Transverse colon (tissue), 4 donors: ENCODE measurements around the gene PHF10. TPM values are rescaled to one million over a fixed set of nuclear protein-coding genes. Genes with fewer than 3 reads are reported as not detected.

Source experiments
- DNase-seq: peaks from one replicate; pipeline ENCODE4 v3.0.0-alpha.2; 2019
- H3K27ac ChIP-seq, 4 donors: fragments of 200-600 bp; sonication (generic); 2 replicates each; pipeline ENCODE4 v1.5.1; 2016 to 2018; ENCODE audit warnings: inconsistent platforms in 4 of 4
- H3K27me3 ChIP-seq: fragments of 200-600 bp; sonication (generic); 2 replicates; pipeline ENCODE4 v1.5.1; 2017; ENCODE audit warnings: inconsistent platforms
- H3K36me3 ChIP-seq, 4 donors: fragments of 200-600 bp; sonication (generic); 2 replicates each; pipeline ENCODE4 v1.5.1; 2017 to 2019; ENCODE audit warnings: inconsistent platforms in 4 of 4
- H3K4me1 ChIP-seq, 4 donors: fragments of 200-600 bp; sonication (generic); 2 replicates each; pipeline ENCODE4 v1.5.1; 2017 to 2020; ENCODE audit warnings: inconsistent platforms in 4 of 4
- H3K4me3 ChIP-seq, 4 donors: fragments of 200-600 bp; sonication (generic); 1 replicate in 1 of 4; 2 replicates in 3 of 4; pipeline versions ENCODE4 v1.5.1 to v1.6.1; 2017 to 2019; ENCODE audit warnings: inconsistent platforms in 4 of 4
- H3K9me3 ChIP-seq, 2 donors: fragments of 200-600 bp; sonication (generic); 2 replicates each; pipeline ENCODE4 v1.5.1; 2017 to 2019; ENCODE audit warnings: inconsistent platforms in 2 of 2
- EP300 ChIP-seq: sonication (generic); formaldehyde crosslinking; IDR thresholded peaks from one replicate; pipeline ENCODE4 v1.6.1; 2017; ENCODE audit warnings: antibody characterized with exemption, low read depth
- POLR2A ChIP-seq: fragments of 450-650 bp; IDR thresholded peaks from one replicate; pipeline ENCODE4 v1.6.1; 2016; ENCODE audit warnings: antibody characterized with exemption, mild to moderate bottlenecking, moderate library complexity
- POLR2AphosphoS5 ChIP-seq, 3 donors: sonication (generic); formaldehyde crosslinking; IDR thresholded peaks; one replicate each; pipeline ENCODE4 v1.6.1; 2016; ENCODE audit warnings: antibody characterized with exemption in 3 of 3
- WGBS, 2 donors: methylation state at CpG; one replicate each; pipeline ENCODE4 v1.1.5; 2018; ENCODE audit warnings: low coverage in 1 of 2; 5-methylcytosine and 5-hydroxymethylcytosine counted together
- in situ Hi-C, 4 donors: fragments of 200-750 bp; cut with MboI; loops; one replicate each; pipeline versions ENCODE4 v1.15.0 to v1.15.1; 2017; ENCODE audit warnings: low sequenced_read_pairs in 3 of 4, low pct_ligation_motif_present in 1 of 4, low pct_unique_long_range_greater_than_20kb in 1 of 4
- intact Hi-C: fragments of 100-400 bp; cut with DNase I; formaldehyde crosslinking; loops from one replicate; pipeline ENCODE4 v1.15.1; 2023; ENCODE audit warnings: low total_unique reads
- total RNA-seq, 4 donors: library from RNA; depleted of rRNA; stranded (reverse); fragments of >200 nt; gene quantifications; one replicate each; pipeline ENCODE4 v1.1.0, GENCODE V29; 2016
- TF ChIP-seq, protein P1 (sequence below), 5 experiments: fragments of 200-600 bp in 3 of 5; fragments of 450-650 bp in 2 of 5; sonication (generic) in 3 of 5; IDR thresholded peaks; 1 replicate in 2 of 5; 2 replicates in 3 of 5; pipeline ENCODE4 v1.5.1; 2016 to 2017; ENCODE audit warnings: antibody characterized with exemption in 5 of 5, inconsistent platforms in 3 of 5, mild to moderate bottlenecking in 2 of 5, moderate library complexity in 1 of 5

PHF10 gene
- total RNA-seq, 4 donors from 2014 or later: 21.3 to 49.9 (median 25.3) TPM

DNA sequence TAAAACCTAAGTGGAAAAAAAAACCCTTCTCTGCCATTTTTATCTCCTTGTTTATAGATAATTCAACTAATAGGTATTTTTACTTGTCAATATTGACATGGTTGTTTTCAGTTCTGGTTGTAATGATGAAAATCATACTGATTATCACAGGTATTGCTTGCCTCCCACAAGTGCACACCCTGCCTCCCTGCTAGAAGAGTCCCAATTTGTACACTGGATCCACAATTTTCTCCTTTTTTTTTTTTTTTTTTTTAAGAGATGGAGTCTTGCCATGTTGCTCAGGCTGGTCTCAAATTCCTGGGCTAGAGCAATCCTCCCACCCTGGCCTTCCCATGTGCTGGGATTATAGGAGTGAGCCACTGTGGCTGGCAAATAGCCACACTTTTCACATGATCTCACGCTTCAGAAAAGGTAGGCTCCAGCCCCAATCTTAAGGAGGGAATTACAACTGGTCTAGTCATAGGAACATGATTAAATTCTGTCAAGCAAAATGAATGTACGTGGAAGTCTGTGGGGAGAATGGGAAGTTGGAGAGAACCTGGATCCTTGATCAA, 14.8 kb upstream of the PHF10 start:
- intact Hi-C loops: no loop called here

GRCh38 chr6:169738204-169738975, 14.1 kb upstream of the PHF10 start:
- no peak overlapping the region for H3K4me3 ChIP-seq
- WGBS, 2 donors: 64 to 74% methylated on average over 3 to 9 of the region's 9 CpGs
- no peak for DNase-seq

More for the DNA sequence above, 14.8 kb upstream of the PHF10 start:
- Histone ChIP-seq H3K36me3 (no peaks in the 10 kb centered on the region), H3K4me1 (no peaks in the 10 kb centered on the region), H3K27ac (no peak overlapping the region), H3K27me3 (no peaks in the 10 kb centered on the region), H3K4me3 (no peak overlapping the region), H3K9me3 (no peaks in the 10 kb centered on the region)
- 82 to 100% methylated on average over 1 to 2 of the region's 2 CpGs for WGBS, 2 donors
- no peak for DNase-seq
- no peak for TF ChIP-seq EP300
- TF ChIP-seq, protein P1, sequence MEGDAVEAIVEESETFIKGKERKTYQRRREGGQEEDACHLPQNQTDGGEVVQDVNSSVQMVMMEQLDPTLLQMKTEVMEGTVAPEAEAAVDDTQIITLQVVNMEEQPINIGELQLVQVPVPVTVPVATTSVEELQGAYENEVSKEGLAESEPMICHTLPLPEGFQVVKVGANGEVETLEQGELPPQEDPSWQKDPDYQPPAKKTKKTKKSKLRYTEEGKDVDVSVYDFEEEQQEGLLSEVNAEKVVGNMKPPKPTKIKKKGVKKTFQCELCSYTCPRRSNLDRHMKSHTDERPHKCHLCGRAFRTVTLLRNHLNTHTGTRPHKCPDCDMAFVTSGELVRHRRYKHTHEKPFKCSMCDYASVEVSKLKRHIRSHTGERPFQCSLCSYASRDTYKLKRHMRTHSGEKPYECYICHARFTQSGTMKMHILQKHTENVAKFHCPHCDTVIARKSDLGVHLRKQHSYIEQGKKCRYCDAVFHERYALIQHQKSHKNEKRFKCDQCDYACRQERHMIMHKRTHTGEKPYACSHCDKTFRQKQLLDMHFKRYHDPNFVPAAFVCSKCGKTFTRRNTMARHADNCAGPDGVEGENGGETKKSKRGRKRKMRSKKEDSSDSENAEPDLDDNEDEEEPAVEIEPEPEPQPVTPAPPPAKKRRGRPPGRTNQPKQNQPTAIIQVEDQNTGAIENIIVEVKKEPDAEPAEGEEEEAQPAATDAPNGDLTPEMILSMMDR (IDR thresholded peaks at IDR 0.05): no peak
- no peak for TF ChIP-seq POLR2A
- TF ChIP-seq POLR2AphosphoS5 (IDR thresholded peaks at IDR 0.05): no peak
- in situ Hi-C loops: no loop called here

DNA sequence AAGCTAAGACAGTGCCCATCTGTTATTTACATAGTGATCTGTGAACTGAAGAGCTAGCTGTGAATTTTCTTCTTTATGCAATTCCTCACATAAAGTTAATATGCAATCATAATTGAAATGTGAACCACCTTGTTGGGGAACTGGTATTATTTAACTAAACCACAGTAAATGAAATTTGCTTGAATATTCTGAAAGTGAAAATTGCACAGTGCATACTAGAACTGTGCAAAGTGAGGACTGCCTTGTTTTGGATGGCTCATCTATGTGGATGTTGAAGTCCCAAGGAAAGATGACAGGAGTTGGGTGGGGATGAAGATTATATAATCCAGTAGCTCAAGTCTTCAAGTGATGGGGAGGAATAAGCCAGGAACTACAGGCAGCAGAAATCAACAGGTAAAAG, 5.7 kb upstream of the PHF10 start:
- no peak for TF ChIP-seq EP300
- TF ChIP-seq, protein P1 (IDR thresholded peaks at IDR 0.05): no peak
- no peak for TF ChIP-seq POLR2AphosphoS5 (IDR thresholded peaks at IDR 0.05)
- no peak for TF ChIP-seq POLR2A
- intact Hi-C loops (no loop called here), in situ Hi-C loops (no loop called here)
- no peak for DNase-seq
- Histone ChIP-seq H3K9me3 (no peaks in the 10 kb centered on the region), H3K27ac (no peak overlapping the region), H3K4me3 (no peak overlapping the region), H3K4me1 (peaks cover 0 to 8% (median 2%) of the 10 kb centered on the region in 4 donors), H3K27me3 (no peaks in the 10 kb centered on the region), H3K36me3 (no peaks in the 10 kb centered on the region)

More at GRCh38 chr6:169738204-169738975, 14.1 kb upstream of the PHF10 start:
- H3K36me3 ChIP-seq: no peaks in the 10 kb centered on the region
- H3K27ac ChIP-seq: no peak overlapping the region
- no peaks in the 10 kb centered on the region for H3K9me3 ChIP-seq
- no peaks in the 10 kb centered on the region for H3K4me1 ChIP-seq
- H3K27me3 ChIP-seq: no peaks in the 10 kb centered on the region
- in situ Hi-C loops: no loop called here
- TF ChIP-seq, protein P1 (IDR thresholded peaks at IDR 0.05): no peak
- TF ChIP-seq POLR2A (no peak), POLR2AphosphoS5 (IDR thresholded peaks at IDR 0.05) (no peak), EP300 (no peak)
- intact Hi-C loops: no loop called here

DNA sequence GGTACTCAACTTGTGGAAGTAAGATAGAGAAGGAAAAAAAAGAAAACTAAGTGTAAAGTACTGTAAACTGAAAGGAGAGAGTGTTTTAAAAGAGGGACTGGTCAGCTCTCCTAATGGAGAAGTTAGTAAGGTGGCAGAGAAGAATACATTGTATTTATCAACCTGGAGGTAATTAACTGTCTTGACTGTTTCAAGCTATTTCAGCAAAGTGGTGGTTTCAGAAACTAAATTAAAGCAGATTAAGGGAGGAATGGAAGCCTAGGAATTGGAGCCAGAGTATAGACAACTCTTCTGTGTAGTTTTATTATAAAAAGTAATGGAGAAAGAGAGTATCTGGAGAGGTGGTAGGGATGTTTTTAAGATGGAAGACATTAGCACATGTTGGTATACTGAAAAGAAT, 2.7 kb upstream of the PHF10 start:
- in situ Hi-C loops (no loop called here), intact Hi-C loops (no loop called here)
- Histone ChIP-seq H3K9me3 (no peaks in the 10 kb centered on the region), H3K27ac (no peak overlapping the region), H3K36me3 (no peaks in the 10 kb centered on the region), H3K4me1 (peaks cover 7 to 20% (median 9%) of the 10 kb centered on the region in 4 donors), H3K4me3 (no peak overlapping the region), H3K27me3 (no peaks in the 10 kb centered on the region)
- no peak for TF ChIP-seq POLR2AphosphoS5 (IDR thresholded peaks at IDR 0.05)
- no peak for TF ChIP-seq EP300
- TF ChIP-seq, protein P1 (IDR thresholded peaks at IDR 0.05): no peak
- DNase-seq: no peak
